Measurements from ENCODE around the gene HYCC1.

Gene HYCC1

GRCh38 chr7:23016345-23017253, 2.7 kb upstream of the HYCC1 start:
- no peak for DNase-seq

- no peak for DNase-seq
Observed at GRCh38 chr7:23014681-23015080, 751 bp upstream of the HYCC1 start.

GRCh38 chr7:23012908-23013714, 819 bp downstream of the HYCC1 start:
- DNase-seq, result peak; percentile 29

- DNase-seq, result no peak
Observed at GRCh38 chr7:23012186-23012585, 1.7 kb downstream of the HYCC1 start.

- no peak for DNase-seq
Observed at GRCh38 chr7:23011222-23011924, 2.6 kb downstream of the HYCC1 start.

GRCh38 chr7:23009303-23009702, 4.6 kb downstream of the HYCC1 start:
- no peak for DNase-seq

GRCh38 chr7:23004247-23004520, 9.7 kb downstream of the HYCC1 start:
- no peak for DNase-seq

- DNase-seq, result peak; percentile 52
Observed at GRCh38 chr7:23003505-23004246, 10.3 kb downstream of the HYCC1 start.

GRCh38 chr7:23002698-23003097, 11.2 kb downstream of the HYCC1 start:
- DNase-seq, result no peak

GRCh38 chr7:23001610-23002009, 12.3 kb downstream of the HYCC1 start:
- DNase-seq, result no peak

GRCh38 chr7:23000597-23001360, 13.2 kb downstream of the HYCC1 start:
- peak; percentile 80 for DNase-seq

- no peak for DNase-seq
Observed at GRCh38 chr7:22998519-22998896, 15.4 kb downstream of the HYCC1 start.

- DNase-seq, result peak; percentile 37
Observed at GRCh38 chr7:22997871-22998518, 15.9 kb downstream of the HYCC1 start.

GRCh38 chr7:22996470-22996869, 17.5 kb downstream of the HYCC1 start:
- no peak for DNase-seq

GRCh38 chr7:22995011-22995410, 18.9 kb downstream of the HYCC1 start:
- no peak for DNase-seq

GRCh38 chr7:22992874-22993840, 20.8 kb downstream of the HYCC1 start:
- no peak for DNase-seq

GRCh38 chr7:22990588-22990949, 23.4 kb downstream of the HYCC1 start:
- DNase-seq, result peak; percentile 81

- peak; percentile 4 for DNase-seq
Observed at GRCh38 chr7:22989643-22990587, 24.0 kb downstream of the HYCC1 start.

- no peak for DNase-seq
Observed at GRCh38 chr7:22985436-22985835, 28.5 kb downstream of the HYCC1 start.

All from fibroblast of skin of back (primary cell).